ENCODE results near the gene FBXO36.
A peak's percentile ranks its signal among the peaks of the same experiment; 100 is the strongest.

The FBXO36 gene

GRCh38 chr2:229931241-229931640 lies 8.9 kb downstream of the FBXO36 start:
- DNase-seq (no peak), ATAC-seq (ENCODE audit: insufficient read depth, low read depth) (no peak)
- Histone ChIP-seq H3K9ac (ENCODE audit: low read depth, low read length) (no peak overlapping the region), H3K4me3 (ENCODE audit: low read depth in 1 of 2, low read length in 2 of 2) (no peak overlapping the region), H3K4me1 (ENCODE audit: insufficient read depth, low read length) (no peaks in the 10 kb centered on the region), H3K27me3 (ENCODE audit: insufficient read depth, low read length, poor library complexity) (no peaks in the 10 kb centered on the region), H3K36me3 (ENCODE audit: insufficient read depth, low read length) (no peaks in the 10 kb centered on the region), H2AFZ (ENCODE audit: low read depth, low read length) (no peak overlapping the region), H4K20me1 (ENCODE audit: insufficient read depth, low read length) (no peaks in the 10 kb centered on the region), H3K79me2 (ENCODE audit: insufficient read depth, low read length) (peaks cover 2% of the 10 kb centered on the region; the same call in 1 of the 2 replicates), H3K4me2 (ENCODE audit: insufficient read depth, low read length) (no peak overlapping the region), H3K9me3 (ENCODE audit: insufficient read depth, low read length, severe bottlenecking) (no peaks in the 10 kb centered on the region), H3K27ac (ENCODE audit: low read length) (no peak overlapping the region)
- TF ChIP-seq EZH2 (IDR thresholded peaks at IDR 0.05; ENCODE audit: borderline replicate concordance, low read depth, low read length, severe bottlenecking) (no peak), CTCF (IDR thresholded peaks at IDR 0.05; ENCODE audit: borderline replicate concordance, extremely low read depth, low read length, poor library complexity, severe bottlenecking) (no peak)

DNA sequence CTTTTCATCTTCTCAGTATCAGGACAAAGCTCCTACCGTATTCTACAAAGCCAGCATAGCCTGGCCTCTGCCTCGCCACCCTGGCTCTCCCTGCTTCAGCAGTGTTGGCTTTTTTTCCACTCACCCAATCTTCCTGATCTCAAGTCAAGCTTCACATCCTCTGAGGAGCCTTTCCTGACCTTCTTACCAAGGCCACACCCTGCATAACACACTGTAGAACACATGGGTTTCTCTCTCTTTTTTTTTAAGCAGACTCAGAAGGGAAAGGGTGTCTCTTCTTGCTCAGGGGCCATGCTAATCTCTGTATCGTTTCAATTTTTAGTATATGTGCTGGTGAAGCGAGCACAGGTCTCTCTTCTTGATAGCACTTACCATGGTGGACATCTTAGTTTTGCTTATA lies 15.2 kb downstream of the FBXO36 start:
- Histone ChIP-seq H3K79me2 (ENCODE audit: insufficient read depth, low read length) (no peaks in the 10 kb centered on the region), H2AFZ (ENCODE audit: low read depth, low read length) (no peak overlapping the region), H3K4me1 (ENCODE audit: insufficient read depth, low read length) (no peaks in the 10 kb centered on the region), H3K27me3 (ENCODE audit: insufficient read depth, low read length, poor library complexity) (no peaks in the 10 kb centered on the region), H3K27ac (ENCODE audit: low read length) (no peak overlapping the region), H3K4me2 (ENCODE audit: insufficient read depth, low read length) (no peak overlapping the region), H4K20me1 (ENCODE audit: insufficient read depth, low read length) (no peaks in the 10 kb centered on the region), H3K9ac (ENCODE audit: low read depth, low read length) (no peak overlapping the region), H3K36me3 (ENCODE audit: insufficient read depth, low read length) (no peaks in the 10 kb centered on the region), H3K9me3 (ENCODE audit: insufficient read depth, low read length, severe bottlenecking) (no peaks in the 10 kb centered on the region), H3K4me3 (ENCODE audit: low read depth in 1 of 2, low read length in 2 of 2) (no peak overlapping the region)
- DNase-seq (no peak), ATAC-seq (ENCODE audit: insufficient read depth, low read depth) (0 out of 3 replicates have a peak, but pooled peaks have one; percentile 31)
- TF ChIP-seq CTCF (IDR thresholded peaks at IDR 0.05; ENCODE audit: borderline replicate concordance, extremely low read depth, low read length, poor library complexity, severe bottlenecking), result no peak
- TF ChIP-seq EZH2 (IDR thresholded peaks at IDR 0.05; ENCODE audit: borderline replicate concordance, low read depth, low read length, severe bottlenecking), result no peak

DNA sequence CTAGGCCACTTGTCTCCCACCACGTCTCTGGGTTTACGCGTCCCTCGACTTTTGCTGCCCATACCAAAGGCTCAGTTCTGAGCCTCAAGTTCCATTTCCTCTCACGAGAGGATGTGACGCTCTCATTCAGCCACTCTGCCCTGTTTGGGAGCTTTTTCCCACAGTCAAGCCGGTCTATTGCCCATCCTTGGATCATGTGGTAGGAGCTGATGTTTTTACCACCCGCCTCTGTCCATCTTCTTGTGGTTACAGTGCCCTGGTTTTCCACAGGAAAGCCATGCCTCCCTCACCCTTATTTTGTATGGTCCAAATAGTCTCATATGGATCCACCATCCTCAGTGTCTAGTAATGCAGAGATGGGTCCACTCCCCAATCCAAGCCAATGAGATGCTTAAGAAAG lies 20.4 kb downstream of the FBXO36 start:
- no peak overlapping the region for H3K4me2 ChIP-seq (ENCODE audit: insufficient read depth, low read length)
- H2AFZ ChIP-seq (ENCODE audit: low read depth, low read length), result no peak overlapping the region
- H4K20me1 ChIP-seq (ENCODE audit: insufficient read depth, low read length), result no peaks in the 10 kb centered on the region
- H3K36me3 ChIP-seq (ENCODE audit: insufficient read depth, low read length), result no peaks in the 10 kb centered on the region
- DNase-seq (no peak), ATAC-seq (ENCODE audit: insufficient read depth, low read depth) (no peak)
- TF ChIP-seq EZH2 (IDR thresholded peaks at IDR 0.05; ENCODE audit: borderline replicate concordance, low read depth, low read length, severe bottlenecking) (no peak), CTCF (IDR thresholded peaks at IDR 0.05; ENCODE audit: borderline replicate concordance, extremely low read depth, low read length, poor library complexity, severe bottlenecking) (no peak)
- no peaks in the 10 kb centered on the region for H3K9me3 ChIP-seq (ENCODE audit: insufficient read depth, low read length, severe bottlenecking)
- H3K9ac ChIP-seq (ENCODE audit: low read depth, low read length), result no peak overlapping the region
- no peaks in the 10 kb centered on the region for H3K4me1 ChIP-seq (ENCODE audit: insufficient read depth, low read length)
- no peaks in the 10 kb centered on the region for H3K27me3 ChIP-seq (ENCODE audit: insufficient read depth, low read length, poor library complexity)
- no peak overlapping the region for H3K27ac ChIP-seq (ENCODE audit: low read length)
- no peaks in the 10 kb centered on the region for H3K79me2 ChIP-seq (ENCODE audit: insufficient read depth, low read length)
- no peak overlapping the region for H3K4me3 ChIP-seq (ENCODE audit: low read depth in 1 of 2, low read length in 2 of 2)

GRCh38 chr2:229943171-229943570 lies 20.9 kb downstream of the FBXO36 start:
- H3K4me3 ChIP-seq (ENCODE audit: low read depth in 1 of 2, low read length in 2 of 2), result no peak overlapping the region
- H3K4me1 ChIP-seq (ENCODE audit: insufficient read depth, low read length), result no peaks in the 10 kb centered on the region
- no peaks in the 10 kb centered on the region for H4K20me1 ChIP-seq (ENCODE audit: insufficient read depth, low read length)
- H2AFZ ChIP-seq (ENCODE audit: low read depth, low read length), result no peak overlapping the region
- H3K9ac ChIP-seq (ENCODE audit: low read depth, low read length), result no peak overlapping the region
- H3K79me2 ChIP-seq (ENCODE audit: insufficient read depth, low read length), result no peaks in the 10 kb centered on the region
- no peak overlapping the region for H3K4me2 ChIP-seq (ENCODE audit: insufficient read depth, low read length)
- no peaks in the 10 kb centered on the region for H3K27me3 ChIP-seq (ENCODE audit: insufficient read depth, low read length, poor library complexity)
- TF ChIP-seq EZH2 (IDR thresholded peaks at IDR 0.05; ENCODE audit: borderline replicate concordance, low read depth, low read length, severe bottlenecking) (no peak), CTCF (IDR thresholded peaks at IDR 0.05; ENCODE audit: borderline replicate concordance, extremely low read depth, low read length, poor library complexity, severe bottlenecking) (no peak)
- no peaks in the 10 kb centered on the region for H3K36me3 ChIP-seq (ENCODE audit: insufficient read depth, low read length)
- H3K9me3 ChIP-seq (ENCODE audit: insufficient read depth, low read length, severe bottlenecking), result no peaks in the 10 kb centered on the region
- no peak overlapping the region for H3K27ac ChIP-seq (ENCODE audit: low read length)
- ATAC-seq (ENCODE audit: insufficient read depth, low read depth), result no peak
- DNase-seq, result no peak

All from DND-41 (cell line).